Left lobe of liver (tissue), 2 donors: ENCODE data around the gene SRP14. TPM values are rescaled to one million over a fixed set of nuclear protein-coding genes. Genes with fewer than 3 reads are reported as not detected.

Source experiments
- ATAC-seq: fragments of 200-7000 bp; cut with Tn5 transposase; one replicate; pipeline ENCODE4 v1.9.1; 2020; ENCODE audit warnings: mild to moderate bottlenecking, moderate library complexity
- DNase-seq: peaks from one replicate; pipeline ENCODE4 v3.0.0-alpha.2; 2020; ENCODE audit warnings: low spot score
- total RNA-seq: library from RNA; stranded (reverse); gene quantifications from one replicate; pipeline ENCODE4 v1.2.1, GENCODE V29; 2021
- donor health status: DM: no; HTN: no; CAD: no; lungs with moderate emphysema.
- donor health status: DM: no; HTN: yes; CAD: no.

The SRP14 gene
- total RNA-seq, 1 donor from 2014 or later = 56.8 TPM

- ATAC-seq (peak; percentile 97), DNase-seq (peak; percentile 100)
Measured at GRCh38 chr15:40069178-40070165, 30.5 kb upstream of the SRP14 start.

GRCh38 chr15:40067921-40068624 is 29.1 kb upstream of the SRP14 start:
- DNase-seq = no peak
- no peak for ATAC-seq

- DNase-seq = no peak
- ATAC-seq = no peak
Measured at GRCh38 chr15:40066589-40066988, 27.6 kb upstream of the SRP14 start.

DNA sequence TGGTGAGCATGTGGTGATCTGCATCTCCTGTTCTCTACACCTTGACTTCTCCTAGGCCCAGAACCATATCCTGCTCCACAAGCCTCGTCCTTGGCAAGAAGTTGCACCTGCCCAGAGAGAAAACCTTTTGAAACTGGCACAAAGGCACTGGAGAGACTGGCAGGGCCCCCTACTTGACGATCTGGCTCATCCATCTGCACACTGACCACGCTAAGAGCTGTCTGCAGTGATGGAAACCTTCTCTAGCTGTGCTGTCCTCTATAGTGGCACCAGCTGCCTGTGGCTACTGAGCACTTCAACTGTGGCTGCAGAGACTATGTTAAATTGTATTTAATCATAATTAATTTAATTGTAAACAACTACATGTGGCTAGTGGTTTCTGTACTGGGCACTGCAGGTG is 26.2 kb upstream of the SRP14 start:
- no peak for DNase-seq

DNA sequence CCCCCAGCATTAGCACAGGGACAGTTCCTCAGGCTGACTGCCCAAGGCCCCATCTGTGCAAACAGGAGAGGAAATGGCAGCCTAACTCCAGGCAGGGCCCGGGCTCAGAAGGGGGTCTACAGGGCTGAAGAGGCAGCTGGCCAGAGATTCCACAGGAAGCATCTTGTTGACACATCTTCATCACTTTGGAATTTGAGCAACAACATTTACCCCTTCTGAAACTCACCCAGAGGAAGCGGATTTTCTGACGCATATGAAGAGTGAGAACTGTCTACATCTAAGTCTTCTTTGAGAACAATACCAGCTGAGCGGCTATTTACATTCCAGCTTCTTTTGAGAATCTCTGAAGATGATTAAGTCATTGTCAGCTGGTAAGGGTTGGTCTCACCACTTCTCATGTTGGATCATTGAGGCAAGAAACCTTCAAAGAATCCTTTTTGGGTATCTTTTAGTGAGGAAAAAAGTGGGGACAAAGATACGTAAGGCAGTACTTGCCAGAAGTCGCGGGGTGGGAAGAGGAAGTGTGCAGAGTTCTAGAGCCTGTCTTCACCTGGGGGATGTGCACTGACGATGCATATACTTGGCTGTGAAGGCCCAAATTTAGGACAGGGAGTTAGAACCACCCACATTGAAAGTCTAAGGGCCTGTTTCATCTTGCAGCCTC is 25.4 kb upstream of the SRP14 start:
- no peak for DNase-seq
- no peak for ATAC-seq

More for the DNA sequence above, 26.2 kb upstream of the SRP14 start:
- no peak for ATAC-seq

DNA sequence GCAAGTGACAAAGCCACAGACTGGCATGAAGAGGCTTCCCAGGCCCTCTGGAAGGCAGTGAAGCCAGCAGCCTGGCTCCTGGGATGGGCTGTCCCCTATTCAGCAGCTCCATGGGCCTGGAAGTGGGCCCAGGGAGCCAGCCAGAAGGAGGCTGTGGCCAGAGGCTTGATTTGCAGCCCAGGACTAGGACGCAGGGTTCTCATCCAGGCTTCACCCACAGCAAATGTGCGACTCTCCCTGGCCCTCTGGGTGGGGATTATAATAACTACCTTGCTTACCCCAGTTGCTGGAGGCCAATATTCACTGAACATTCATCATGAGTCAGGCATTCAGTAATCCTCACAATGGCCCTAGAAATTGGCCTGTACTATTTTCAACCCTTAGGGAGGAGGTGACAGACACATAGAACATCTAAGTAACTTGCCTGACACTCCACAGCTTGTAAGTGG is 24.6 kb upstream of the SRP14 start:
- no peak for DNase-seq
- ATAC-seq = no peak

- DNase-seq = no peak
- no peak for ATAC-seq
Measured at GRCh38 chr15:40062816-40063562, 24.0 kb upstream of the SRP14 start.

GRCh38 chr15:40061212-40061901 is 22.4 kb upstream of the SRP14 start:
- ATAC-seq (no peak), DNase-seq (no peak)

DNA sequence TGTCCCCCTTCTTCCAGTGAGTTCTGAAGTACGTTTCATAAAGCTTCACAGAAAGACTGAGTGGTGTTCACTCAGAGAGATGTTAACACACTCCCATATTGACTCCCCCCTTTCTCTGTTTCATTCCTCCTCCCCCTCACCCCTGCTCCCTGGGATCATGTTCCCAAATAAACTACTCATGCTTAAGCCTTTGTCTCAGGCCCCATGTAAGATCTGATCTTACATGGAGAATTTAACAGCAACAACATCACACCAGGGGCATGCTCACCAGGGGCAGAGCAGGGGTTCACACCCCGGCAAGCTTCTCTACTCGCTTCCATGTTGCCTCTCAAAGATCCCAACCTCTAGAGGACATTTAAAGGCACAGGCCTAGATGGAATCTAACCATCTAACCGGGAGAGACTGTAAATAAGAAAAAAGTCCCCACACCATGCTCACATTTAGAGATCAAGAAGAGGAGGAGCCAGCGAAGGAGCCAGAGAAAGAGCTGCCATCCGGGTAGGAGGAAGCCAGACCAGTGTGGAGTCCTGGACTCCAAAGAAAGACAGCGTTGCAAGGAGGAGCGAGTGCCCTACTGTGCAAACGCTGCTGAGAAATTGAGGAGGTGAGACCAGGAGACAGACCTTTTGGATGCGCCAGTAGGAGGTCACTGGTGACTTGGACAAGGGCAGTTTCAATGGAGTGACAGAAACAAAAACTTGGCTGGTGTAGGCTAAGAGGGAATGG is 21.4 kb upstream of the SRP14 start:
- no peak for ATAC-seq
- no peak for DNase-seq

DNA sequence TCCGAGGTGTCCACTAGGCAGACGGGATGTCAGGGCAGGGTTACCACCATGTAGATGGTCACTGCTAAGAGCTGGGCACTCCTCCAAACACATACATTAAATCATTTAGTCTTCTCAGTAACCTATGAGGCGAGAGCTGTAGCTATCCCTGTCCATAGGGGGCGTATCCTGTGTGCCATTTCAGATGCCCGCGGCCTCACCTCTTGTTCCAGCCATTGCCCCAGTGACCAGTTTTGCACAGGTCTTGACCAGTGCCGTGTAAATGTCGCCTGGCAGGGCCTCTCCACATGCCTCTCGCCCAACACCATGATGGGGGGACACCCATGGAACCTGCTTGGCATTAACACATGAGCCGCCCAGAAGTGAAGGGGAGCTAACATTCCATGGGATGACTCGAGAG is 20.8 kb upstream of the SRP14 start:
- DNase-seq = peak; percentile 21
- no peak for ATAC-seq

- DNase-seq = peak; percentile 16
Measured at GRCh38 chr15:40058476-40059140, 19.6 kb upstream of the SRP14 start.

DNA sequence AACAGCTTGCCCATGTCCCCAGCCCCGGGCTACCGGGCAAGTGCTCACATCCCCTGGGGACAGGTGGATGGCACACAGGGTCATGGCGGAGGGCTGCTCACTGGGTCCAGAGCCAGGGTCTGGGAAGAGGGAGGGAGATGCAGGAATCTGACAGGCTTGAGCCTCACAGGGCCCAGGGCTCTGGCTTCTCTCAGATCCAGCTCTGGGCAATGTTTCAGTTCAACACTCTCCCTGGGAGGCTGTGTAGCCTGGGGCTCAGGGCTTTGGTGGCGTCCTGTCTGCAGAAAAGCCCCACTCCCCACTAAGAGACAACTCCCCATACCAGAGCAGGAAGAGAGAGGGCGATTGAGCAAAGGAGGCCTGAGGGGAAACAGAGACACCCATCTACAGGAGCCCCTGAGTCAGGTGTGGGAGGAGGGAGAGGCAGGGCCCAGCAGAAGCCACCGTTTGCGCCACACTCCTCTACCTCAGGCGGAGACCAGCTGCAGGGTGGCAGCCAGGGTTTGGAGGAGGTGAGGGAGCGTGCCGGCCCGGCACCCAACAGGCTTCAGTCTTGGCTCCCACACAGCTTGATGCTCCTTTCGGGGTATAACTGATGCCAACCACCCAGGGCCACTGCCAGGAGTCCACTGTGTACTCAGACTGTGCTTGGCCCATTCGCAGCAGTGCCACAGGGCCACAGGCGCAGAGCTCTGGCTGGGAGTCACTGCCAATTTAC is 16.8 kb upstream of the SRP14 start:
- peak; percentile 98 for DNase-seq
- ATAC-seq = peak; percentile 84

More at GRCh38 chr15:40058476-40059140, 19.6 kb upstream of the SRP14 start:
- no peak for ATAC-seq

DNA sequence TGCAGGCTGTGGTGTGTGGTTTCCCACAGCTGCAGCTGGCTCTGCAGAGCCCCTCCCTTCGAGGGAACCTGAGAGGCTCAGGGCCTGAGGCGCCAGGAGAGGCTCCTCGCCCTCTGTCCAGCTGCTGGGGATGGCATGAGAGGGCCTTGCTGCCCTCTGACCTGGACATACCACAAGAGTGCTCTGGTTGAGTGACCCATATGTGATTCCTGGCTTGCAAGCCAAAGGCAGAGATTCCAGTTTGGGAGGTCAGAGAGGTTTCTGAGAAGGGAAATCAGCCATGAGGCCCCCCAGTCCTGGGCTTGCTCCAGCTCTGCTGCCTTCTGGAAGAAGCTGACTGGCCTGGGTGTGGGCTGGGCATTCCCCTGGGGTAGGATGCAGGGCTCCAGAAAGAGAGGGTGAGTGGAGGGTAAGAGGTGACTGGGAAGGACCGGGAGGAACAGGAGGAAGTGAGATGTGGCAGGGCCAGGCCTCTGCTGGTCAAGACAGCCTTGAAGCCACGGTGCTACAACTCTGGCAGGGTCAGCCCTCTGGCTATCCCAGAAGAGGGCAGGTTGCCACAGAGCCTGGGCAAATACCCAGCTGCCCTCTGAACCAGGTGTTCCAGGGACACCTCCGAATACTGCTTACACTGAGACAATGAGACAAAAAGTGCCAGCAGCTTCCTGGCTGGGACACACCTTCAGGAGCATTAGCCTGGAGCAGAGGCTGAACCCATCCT is 16.0 kb upstream of the SRP14 start:
- peak; percentile 80 for ATAC-seq
- DNase-seq = peak; percentile 96

GRCh38 chr15:40054605-40054854 is 15.5 kb upstream of the SRP14 start:
- DNase-seq (no peak), ATAC-seq (no peak)

DNA sequence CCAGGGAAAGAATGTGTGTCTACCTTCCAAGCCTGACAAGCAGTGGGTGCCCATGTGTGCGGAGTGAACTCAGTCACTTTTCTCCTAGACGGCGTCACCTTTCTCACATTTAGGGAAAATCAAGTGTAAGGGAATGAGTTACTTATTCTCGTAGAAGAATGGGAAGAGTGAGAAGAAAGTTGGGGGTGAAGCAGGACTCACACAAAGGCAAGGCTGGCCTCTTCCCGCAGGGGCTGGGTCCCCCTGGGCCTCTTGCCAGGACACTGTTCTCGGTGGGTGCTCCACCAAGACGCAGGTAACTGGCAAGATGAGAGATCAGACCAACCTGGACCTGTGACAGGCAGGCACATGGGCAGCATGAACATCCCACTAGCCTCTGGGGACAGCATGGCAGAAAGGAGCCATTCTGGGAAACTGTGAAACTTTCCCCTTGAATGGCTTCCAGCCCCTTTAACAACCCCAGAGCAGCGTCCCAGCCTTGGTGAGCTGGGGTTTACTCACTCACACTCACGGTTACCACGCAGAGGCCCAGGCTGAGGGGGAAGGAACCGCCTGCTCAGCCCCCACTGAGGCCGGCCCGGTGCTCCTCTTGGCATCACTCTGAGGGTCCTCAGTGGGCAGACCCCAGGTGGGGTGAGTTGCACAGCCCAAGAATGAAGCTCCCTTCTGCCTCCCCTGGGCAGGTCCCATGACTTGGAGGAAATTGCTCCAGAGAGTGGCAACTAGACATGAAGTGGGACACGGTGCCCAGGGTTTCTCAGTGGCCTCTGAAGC is 15.0 kb upstream of the SRP14 start:
- DNase-seq (no peak), ATAC-seq (no peak)

GRCh38 chr15:40053079-40053830 is 14.3 kb upstream of the SRP14 start:
- ATAC-seq = no peak
- no peak for DNase-seq
